ENCODE measurements around the gene PSMD1.

GRCh38 chr2:231124838-231125568 is 68.3 kb downstream of the PSMD1 start, which contains the start of gene HTR2B:
- TF ChIP-seq ZNF114 (CRISPR knock-in tag; IDR thresholded peaks at IDR 0.05) = no peak
- TF ChIP-seq, protein P1, sequence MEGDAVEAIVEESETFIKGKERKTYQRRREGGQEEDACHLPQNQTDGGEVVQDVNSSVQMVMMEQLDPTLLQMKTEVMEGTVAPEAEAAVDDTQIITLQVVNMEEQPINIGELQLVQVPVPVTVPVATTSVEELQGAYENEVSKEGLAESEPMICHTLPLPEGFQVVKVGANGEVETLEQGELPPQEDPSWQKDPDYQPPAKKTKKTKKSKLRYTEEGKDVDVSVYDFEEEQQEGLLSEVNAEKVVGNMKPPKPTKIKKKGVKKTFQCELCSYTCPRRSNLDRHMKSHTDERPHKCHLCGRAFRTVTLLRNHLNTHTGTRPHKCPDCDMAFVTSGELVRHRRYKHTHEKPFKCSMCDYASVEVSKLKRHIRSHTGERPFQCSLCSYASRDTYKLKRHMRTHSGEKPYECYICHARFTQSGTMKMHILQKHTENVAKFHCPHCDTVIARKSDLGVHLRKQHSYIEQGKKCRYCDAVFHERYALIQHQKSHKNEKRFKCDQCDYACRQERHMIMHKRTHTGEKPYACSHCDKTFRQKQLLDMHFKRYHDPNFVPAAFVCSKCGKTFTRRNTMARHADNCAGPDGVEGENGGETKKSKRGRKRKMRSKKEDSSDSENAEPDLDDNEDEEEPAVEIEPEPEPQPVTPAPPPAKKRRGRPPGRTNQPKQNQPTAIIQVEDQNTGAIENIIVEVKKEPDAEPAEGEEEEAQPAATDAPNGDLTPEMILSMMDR (conservative IDR thresholded peaks at IDR 0.05; ENCODE audit: low read depth in 2 of 2) = no peak
- TF ChIP-seq EZH2phosphoT487 (IDR thresholded peaks at IDR 0.05; ENCODE audit: unreplicated experiment) = no peak
- TF ChIP-seq EZH2 (IDR thresholded peaks at IDR 0.05; ENCODE audit: low read depth, unreplicated experiment) = no peak
- TF ChIP-seq STAT1 (IDR thresholded peaks at IDR 0.05; ENCODE audit: unreplicated experiment) = no peak
- TF ChIP-seq POLR2AphosphoS5 (IDR thresholded peaks at IDR 0.05; ENCODE audit: low read depth) = no peak
- TF ChIP-seq CREB1 (CRISPR knock-in tag; IDR thresholded peaks at IDR 0.05; ENCODE audit: low read depth) = no peak
- TF ChIP-seq, protein P2, sequence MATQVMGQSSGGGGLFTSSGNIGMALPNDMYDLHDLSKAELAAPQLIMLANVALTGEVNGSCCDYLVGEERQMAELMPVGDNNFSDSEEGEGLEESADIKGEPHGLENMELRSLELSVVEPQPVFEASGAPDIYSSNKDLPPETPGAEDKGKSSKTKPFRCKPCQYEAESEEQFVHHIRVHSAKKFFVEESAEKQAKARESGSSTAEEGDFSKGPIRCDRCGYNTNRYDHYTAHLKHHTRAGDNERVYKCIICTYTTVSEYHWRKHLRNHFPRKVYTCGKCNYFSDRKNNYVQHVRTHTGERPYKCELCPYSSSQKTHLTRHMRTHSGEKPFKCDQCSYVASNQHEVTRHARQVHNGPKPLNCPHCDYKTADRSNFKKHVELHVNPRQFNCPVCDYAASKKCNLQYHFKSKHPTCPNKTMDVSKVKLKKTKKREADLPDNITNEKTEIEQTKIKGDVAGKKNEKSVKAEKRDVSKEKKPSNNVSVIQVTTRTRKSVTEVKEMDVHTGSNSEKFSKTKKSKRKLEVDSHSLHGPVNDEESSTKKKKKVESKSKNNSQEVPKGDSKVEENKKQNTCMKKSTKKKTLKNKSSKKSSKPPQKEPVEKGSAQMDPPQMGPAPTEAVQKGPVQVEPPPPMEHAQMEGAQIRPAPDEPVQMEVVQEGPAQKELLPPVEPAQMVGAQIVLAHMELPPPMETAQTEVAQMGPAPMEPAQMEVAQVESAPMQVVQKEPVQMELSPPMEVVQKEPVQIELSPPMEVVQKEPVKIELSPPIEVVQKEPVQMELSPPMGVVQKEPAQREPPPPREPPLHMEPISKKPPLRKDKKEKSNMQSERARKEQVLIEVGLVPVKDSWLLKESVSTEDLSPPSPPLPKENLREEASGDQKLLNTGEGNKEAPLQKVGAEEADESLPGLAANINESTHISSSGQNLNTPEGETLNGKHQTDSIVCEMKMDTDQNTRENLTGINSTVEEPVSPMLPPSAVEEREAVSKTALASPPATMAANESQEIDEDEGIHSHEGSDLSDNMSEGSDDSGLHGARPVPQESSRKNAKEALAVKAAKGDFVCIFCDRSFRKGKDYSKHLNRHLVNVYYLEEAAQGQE (IDR thresholded peaks at IDR 0.05; ENCODE audit: unreplicated experiment) = no peak

All from GM23338 (cell line).